H1 (cell line): ENCODE measurements around the gene MIF4GD. TPM values are rescaled to one million over a fixed set of nuclear protein-coding genes. Genes with fewer than 3 reads are reported as not detected.

Experiments used
- CTCF ChIA-PET: fragments of 300-600 bp; sonication (Branson Sonifier 250); formaldehyde crosslinking; loops from one replicate; lab custom pipeline; 2021; ENCODE audit not compliant: partially characterized antibody; lab: Charles Lee
- POLR2A ChIA-PET: fragments of 300-600 bp; sonication (Branson Sonifier 250); formaldehyde crosslinking; loops from one replicate; lab custom pipeline; 2021; ENCODE audit warnings: inconsistent platforms; ENCODE audit not compliant: partially characterized antibody; lab: Charles Lee
- DNase-seq, 2 experiments: peaks; one replicate each; pipeline versions ENCODE4 v3.0.0 to v3.0.0-alpha.2; 2010 to 2022; ENCODE audit warnings: low spot score in 2 of 2, low read depth in 1 of 2, mixed read lengths in 1 of 2
- FAIRE-seq: peaks from 2 replicates; lab custom pipeline; 2011; peaks lifted over from hg19 to GRCh38; lab: Jason Lieb, UNC
- H2AFZ ChIP-seq: 2 replicates; pipeline ENCODE4 v1.8.1; 2012; ENCODE audit warnings: low read length, inconsistent platforms
- H2AK5ac ChIP-seq: 2 replicates; pipeline ENCODE4 v1.6.1; 2013; ENCODE audit warnings: low read depth, low read length
- H2BK120ac ChIP-seq: replicated peaks from 2 replicates; pipeline ENCODE3; 2013; ENCODE audit warnings: low read depth, low read length, inconsistent platforms
- H2BK12ac ChIP-seq: 2 replicates; pipeline ENCODE4 v1.6.1; 2013; ENCODE audit warnings: low read depth, low read length
- H2BK15ac ChIP-seq: 2 replicates; pipeline ENCODE4 v1.6.1; 2013; ENCODE audit warnings: low read length
- H2BK20ac ChIP-seq: 2 replicates; pipeline ENCODE4 v1.6.1; 2013; ENCODE audit warnings: low read length
- H2BK5ac ChIP-seq: 2 replicates; pipeline ENCODE4 v1.6.1; 2013; ENCODE audit warnings: low read depth, low read length
- H3K14ac ChIP-seq: 2 replicates; pipeline ENCODE4 v1.6.1; 2013; ENCODE audit warnings: inconsistent platforms; ENCODE audit not compliant: insufficient read length
- H3K18ac ChIP-seq: 2 replicates; pipeline ENCODE4 v1.6.1; 2013; ENCODE audit warnings: low read length; ENCODE audit errors: extremely low read depth
- H3K23ac ChIP-seq: 2 replicates; pipeline ENCODE4 v1.6.1; 2013; ENCODE audit warnings: inconsistent platforms; ENCODE audit not compliant: insufficient read length
- H3K23me2 ChIP-seq: 2 replicates; pipeline ENCODE4 v1.6.1; 2013; ENCODE audit warnings: low read depth, low read length
- H3K27ac ChIP-seq: 2 replicates; pipeline ENCODE4 v1.6.1; 2011; ENCODE audit warnings: low read depth, low read length, inconsistent platforms
- H3K27me3 ChIP-seq, 4 experiments: replicated peaks in 1 of 4; 1 replicate in 1 of 4; 2 replicates in 3 of 4; pipeline versions ENCODE4 v1.6.1 to v1.8.1; 2011 to 2013; ENCODE audit warnings: low read length in 3 of 4, mild to moderate bottlenecking in 3 of 4, inconsistent platforms in 2 of 4, mixed read lengths in 2 of 4, moderate library complexity in 1 of 4; ENCODE audit not compliant: control insufficient read depth in 3 of 4, insufficient read depth in 3 of 4; ENCODE audit errors: extremely low read depth in 1 of 4
- H3K36me3 ChIP-seq, 4 experiments: 2 replicates each; pipeline versions ENCODE4 v1.6.1 to v1.8.1; 2011 to 2013; ENCODE audit warnings: mild to moderate bottlenecking in 4 of 4, low read length in 3 of 4, moderate library complexity in 2 of 4, control low read depth in 1 of 4, inconsistent platforms in 1 of 4; ENCODE audit not compliant: insufficient read depth in 4 of 4, control insufficient read depth in 2 of 4
- H3K4ac ChIP-seq: replicated peaks from 2 replicates; pipeline ENCODE3; 2013; ENCODE audit warnings: low read length, low read depth, mixed read lengths, inconsistent platforms; ENCODE audit not compliant: insufficient read length
- H3K4me1 ChIP-seq, 4 experiments: replicated peaks in 1 of 4; 1 replicate in 1 of 4; 2 replicates in 3 of 4; pipeline versions ENCODE4 v1.6.1 to v1.8.1; 2011 to 2013; ENCODE audit warnings: low read length in 3 of 4, inconsistent platforms in 2 of 4, mixed read lengths in 1 of 4; ENCODE audit not compliant: insufficient read depth in 4 of 4, control insufficient read depth in 3 of 4
- H3K4me2 ChIP-seq, 2 experiments: 2 replicates each; pipeline versions ENCODE4 v1.6.1 to v1.8.1; 2011 to 2013; ENCODE audit warnings: low read depth in 2 of 2, low read length in 2 of 2, control low read depth in 1 of 2, inconsistent platforms in 1 of 2, mild to moderate bottlenecking in 1 of 2; ENCODE audit not compliant: insufficient read depth in 1 of 2
- H3K4me3 ChIP-seq, 4 experiments: fragments of 200-600, 300-600 bp in 1 of 4; sonication (generic), shearing (Covaris generic), sonication (Bioruptor Twin) in 1 of 4; 2 replicates each; pipeline versions ENCODE4 v1.5.1 to v1.8.1; 2011 to 2016; ENCODE audit warnings: low read length in 4 of 4, low read depth in 3 of 4, control low read depth in 2 of 4, inconsistent platforms in 2 of 4, mild to moderate bottlenecking in 2 of 4, mixed read lengths in 1 of 4, moderate library complexity in 1 of 4; ENCODE audit not compliant: insufficient read depth in 2 of 4; ENCODE audit errors: extremely low read depth in 1 of 4
- H3K56ac ChIP-seq: replicated peaks from 2 replicates; pipeline ENCODE3; 2013; ENCODE audit warnings: low read depth, mild to moderate bottlenecking, mixed read lengths, low read length, inconsistent platforms; ENCODE audit not compliant: insufficient read length
- H3K79me1 ChIP-seq: 2 replicates; pipeline ENCODE4 v1.6.1; 2013; ENCODE audit warnings: low read depth, low read length, control low read depth
- H3K79me2 ChIP-seq, 2 experiments: 2 replicates each; pipeline versions ENCODE4 v1.6.1 to v1.8.1; 2012 to 2013; ENCODE audit warnings: low read length in 2 of 2, mild to moderate bottlenecking in 2 of 2, inconsistent platforms in 1 of 2; ENCODE audit not compliant: insufficient read depth in 2 of 2, control insufficient read depth in 1 of 2
- H3K9ac ChIP-seq, 4 experiments: replicated peaks in 1 of 4; 1 replicate in 1 of 4; 2 replicates in 3 of 4; pipeline versions ENCODE4 v1.6.1 to v1.8.1; 2011 to 2013; ENCODE audit warnings: low read depth in 3 of 4, low read length in 3 of 4, control low read depth in 2 of 4, mild to moderate bottlenecking in 2 of 4, moderate library complexity in 2 of 4, inconsistent platforms in 1 of 4; ENCODE audit errors: extremely low read depth in 1 of 4
- H3K9me3 ChIP-seq, 2 experiments: 2 replicates each; pipeline versions ENCODE4 v1.6.1 to v1.8.1; 2012 to 2013; ENCODE audit warnings: mild to moderate bottlenecking in 2 of 2, moderate library complexity in 2 of 2, control low read depth in 1 of 2, inconsistent platforms in 1 of 2, low read depth in 1 of 2, low read length in 1 of 2, mixed read lengths in 1 of 2; ENCODE audit not compliant: insufficient read depth in 2 of 2
- H4K20me1 ChIP-seq, 2 experiments: replicated peaks in 1 of 2; 2 replicates each; pipeline versions ENCODE3 to v1.8.1; 2011 to 2013; ENCODE audit warnings: inconsistent platforms in 2 of 2, low read length in 2 of 2, mild to moderate bottlenecking in 1 of 2; ENCODE audit not compliant: insufficient read depth in 2 of 2, control insufficient read depth in 1 of 2
- H4K5ac ChIP-seq: 2 replicates; pipeline ENCODE4 v1.6.1; 2013; ENCODE audit warnings: low read length, low read depth, mixed read lengths, inconsistent platforms; ENCODE audit not compliant: insufficient read length
- H4K8ac ChIP-seq: 2 replicates; pipeline ENCODE4 v1.8.0; 2013; ENCODE audit warnings: mild to moderate bottlenecking, moderate library complexity, low read length, inconsistent platforms; ENCODE audit not compliant: insufficient read depth; ENCODE audit errors: extremely low read depth
- H4K91ac ChIP-seq: replicated peaks from 2 replicates; pipeline ENCODE3; 2013; ENCODE audit warnings: low read length, mixed read lengths, inconsistent platforms; ENCODE audit not compliant: insufficient read length
- BRCA1 ChIP-seq: IDR thresholded peaks from 2 replicates; pipeline ENCODE4 v1.6.1; 2012; ENCODE audit warnings: low read depth, low read length, improper control_type of control experiment
- CREB1 ChIP-seq: IDR thresholded peaks from 2 replicates; pipeline ENCODE4 v1.6.1; 2012; ENCODE audit warnings: inconsistent platforms
- CTBP2 ChIP-seq: IDR thresholded peaks from 2 replicates; pipeline ENCODE4 v1.7.0; 2011; ENCODE audit warnings: borderline replicate concordance, mild to moderate bottlenecking, moderate library complexity, mixed read lengths, low read length; ENCODE audit not compliant: insufficient read depth, insufficient read length
- JUN ChIP-seq: IDR thresholded peaks from 2 replicates; pipeline ENCODE4 v1.6.1; 2011; ENCODE audit warnings: low read depth, mild to moderate bottlenecking, improper control_type of control experiment, low read length
- KDM5A ChIP-seq: fragments of 200-600 bp; IDR thresholded peaks from 2 replicates; pipeline ENCODE4 v1.7.1; 2012; ENCODE audit warnings: mild to moderate bottlenecking, low read length, inconsistent platforms, mixed read lengths
- MAFK ChIP-seq: IDR thresholded peaks from 2 replicates; pipeline ENCODE4 v1.6.1; 2012; ENCODE audit warnings: low read depth, mild to moderate bottlenecking, improper control_type of control experiment, low read length
- NANOG ChIP-seq: IDR thresholded peaks from 2 replicates; pipeline ENCODE4 v1.6.1; 2011; ENCODE audit warnings: low read length, low read depth, mild to moderate bottlenecking, inconsistent platforms; ENCODE audit not compliant: insufficient read depth, poor library complexity, severe bottlenecking
- SAP30 ChIP-seq: fragments of 300-600 bp; sonication (generic); IDR thresholded peaks from 2 replicates; pipeline ENCODE4 v1.7.1; 2012; ENCODE audit warnings: low read length, moderate library complexity, mild to moderate bottlenecking, inconsistent platforms; ENCODE audit not compliant: insufficient read depth, insufficient replicate concordance
- SIN3A ChIP-seq, 2 experiments: IDR thresholded peaks in 1 of 2; conservative IDR thresholded peaks in 1 of 2; 2 replicates each; pipeline ENCODE4 v1.6.1; 2011 to 2012; ENCODE audit warnings: low read length in 2 of 2, improper control_type of control experiment in 1 of 2, low read depth in 1 of 2, mild to moderate bottlenecking in 1 of 2
- SP1 ChIP-seq: IDR thresholded peaks from 2 replicates; pipeline ENCODE4 v1.6.1; 2011; ENCODE audit warnings: low read depth, low read length
- SUZ12 ChIP-seq: fragments of 200-600 bp; sonication (generic); IDR thresholded peaks from 2 replicates; pipeline ENCODE4 v1.6.1; 2012; ENCODE audit warnings: mild to moderate bottlenecking, inconsistent platforms, low read length, moderate library complexity, mixed read lengths
- TAF7 ChIP-seq: optimal IDR thresholded peaks from 2 replicates; pipeline ENCODE3; 2011; ENCODE audit warnings: low read depth, mild to moderate bottlenecking, inconsistent platforms, low read length, moderate library complexity, borderline replicate concordance
- WGBS, 2 experiments: shearing (Covaris generic) in 1 of 2; methylation state at CpG; one replicate each; pipeline versions ENCODE4 v1.1.6 to v1.1.7; 2013 to 2015; ENCODE audit warnings: low lambda C conversion rate in 2 of 2, mixed read lengths in 2 of 2, inconsistent platforms in 1 of 2, low coverage in 1 of 2, missing lambda C conversion rate in 1 of 2; ENCODE audit not compliant: insufficient replicate concordance in 2 of 2, insufficient coverage in 1 of 2, insufficient read length in 1 of 2; ENCODE audit errors: extremely low coverage in 1 of 2, missing lambda C conversion rate in 1 of 2; 5-methylcytosine and 5-hydroxymethylcytosine counted together
- polyA plus RNA-seq, 7 experiments: library from polyadenylated mRNA; depleted of rRNA in 3 of 7; stranded (reverse) in 5 of 7; unstranded in 2 of 7; fragments of >200 nt in 5 of 7; fragments of 200-250 nt in 2 of 7; gene quantifications; 1 replicate in 5 of 7; 2 replicates in 1 of 7; 4 replicates in 1 of 7; pipeline versions ENCODE4 v1.2.1 to v1.2.3, GENCODE V29; 2011 to 2013; ENCODE audit warnings: missing spikeins in 2 of 7, mixed read lengths in 2 of 7
- total RNA-seq: library from RNA; stranded (reverse); fragmentation: NEBNext Ultra II Directional; extraction: Animal tissue kit (Norgen Biotek cat#: 25700); gene quantifications from 2 replicates; pipeline ENCODE4 v1.2.1, GENCODE V29; 2021

Gene MIF4GD
- total and polyA plus RNA-seq, 2 of the 8 experiments (the other 6 are each of a cell fraction or from before 2014, with no cell fraction given): 16.1 to 51.1 TPM

DNA sequence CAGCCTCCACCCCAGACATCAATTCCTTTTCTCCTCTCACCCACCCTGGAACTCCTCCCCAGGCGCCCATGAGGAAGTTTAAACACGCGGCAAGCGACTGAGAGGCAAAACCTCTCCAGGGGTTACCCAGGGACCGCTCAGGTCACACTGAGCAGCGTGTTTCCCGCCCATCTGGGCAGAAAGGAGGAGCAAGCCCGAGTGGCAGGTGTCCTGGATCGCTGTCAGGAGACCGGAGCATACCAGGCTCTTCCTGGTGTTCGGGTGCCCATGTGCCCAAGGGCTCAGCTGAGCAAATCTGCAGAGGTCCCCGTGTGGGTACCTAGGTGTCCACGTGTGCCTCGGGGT is 17.7 kb upstream of the MIF4GD start:
- H2AFZ ChIP-seq: peak overlapping the region; percentile 91
- no peak overlapping the region for H3K56ac ChIP-seq
- no peaks in the 10 kb centered on the region; a peak in 2 of 7 replicates for H3K27me3 ChIP-seq
- H2BK15ac ChIP-seq: no peak overlapping the region
- no peak overlapping the region for H4K91ac ChIP-seq
- H3K27ac ChIP-seq: no peak overlapping the region
- FAIRE-seq (no peak), DNase-seq (peak in 1 of 2 experiments; percentile 69)
- no peak overlapping the region for H3K23ac ChIP-seq
- H3K18ac ChIP-seq: no peak overlapping the region; the same call in 1 of the 2 replicates
- H2BK20ac ChIP-seq: no peak overlapping the region
- peak overlapping the region; percentile 58 to 73 (median 62) for H3K9ac ChIP-seq
- no peak overlapping the region for H3K14ac ChIP-seq
- H4K5ac ChIP-seq: peak overlapping the region; percentile 31
- H4K20me1 ChIP-seq: peaks cover 0 to 3% of the 10 kb centered on the region in 2 experiments
- H3K36me3 ChIP-seq: peaks cover 3 to 7% (median 5%) of the 10 kb centered on the region in 4 experiments; a peak in 3 of 8 replicates
- no peaks in the 10 kb centered on the region; the same call in 1 of the 2 replicates for H3K79me1 ChIP-seq
- H2BK12ac ChIP-seq: no peak overlapping the region
- 3% methylated on average over 11 of the region's 14 CpGs; no CpG with 5 or more reads in 1 of the 2 experiments for WGBS, 2 experiments
- no peak overlapping the region for H2BK120ac ChIP-seq
- H3K4me1 ChIP-seq: no peaks in the 10 kb centered on the region; a peak in 3 of 7 replicates
- H3K23me2 ChIP-seq: peaks cover 4% of the 10 kb centered on the region; the same call in 1 of the 2 replicates
- H3K4ac ChIP-seq: peak overlapping the region; percentile 72
- no peaks in the 10 kb centered on the region for H3K9me3 ChIP-seq
- CTCF ChIA-PET: interaction anchor here (0.5 to 1.8 kb wide), 31 partner anchors 9 to 228 kb away, joined by 3 to 16 read pairs (median 4); partner anchors contain the start of genes GGA3, MIF4GD, MRPS7 and TSEN54
- 0 out of 2 replicates have a peak overlapping the region, but pooled peaks have one; percentile 92 for H4K8ac ChIP-seq
- peak overlapping the region; percentile 64 to 80 for H3K4me2 ChIP-seq
- 0 out of 2 replicates have a peak overlapping the region, but pooled peaks have one; percentile 49 for H2BK5ac ChIP-seq
- 0 out of 4 replicates have a peak, but pooled peaks cover 0 to 2% of the 10 kb centered on the region in 2 experiments for H3K79me2 ChIP-seq
- no peak overlapping the region for H2AK5ac ChIP-seq
- H3K4me3 ChIP-seq: peak overlapping the region; percentile 77 to 94 (median 82)
- POLR2A ChIA-PET: interaction anchor here (0.6 to 2.4 kb wide), 13 partner anchors 10 to 134 kb away, joined by 3 to 12 read pairs (median 4); partner anchors contain the start of genes GGA3, JPT1, MIF4GD and MRPS7
- TF ChIP-seq NANOG: peak; percentile 85
- TF ChIP-seq SUZ12: no peak
- no peak for TF ChIP-seq BRCA1
- no peak for TF ChIP-seq KDM5A
- peak; percentile 77 to 92; a peak in 2 of 4 replicates for TF ChIP-seq SIN3A (conservative IDR thresholded peaks at IDR 0.05 in 1 of 2, IDR thresholded peaks at IDR 0.05 in 1 of 2; ENCODE audit: low read depth in 1 of 2, low read length in 2 of 2)
- TF ChIP-seq MAFK: no peak
- TF ChIP-seq TAF7: no peak
- TF ChIP-seq CTBP2: peak; percentile 92
- TF ChIP-seq JUN: no peak
- no peak for TF ChIP-seq SP1
- peak; percentile 90 for TF ChIP-seq SAP30
- TF ChIP-seq CREB1: no peak
